PC-3 (cell line): Measurements from ENCODE around the gene SETBP1.

Experiments
- CTCF ChIP-seq: fragments of 300-600 bp; sonication (generic); conservative IDR thresholded peaks from 2 replicates; pipeline ENCODE4 v1.5.1; 2017; ENCODE audit warnings: antibody characterized with exemption, low read depth, mild to moderate bottlenecking, low read length
- EZH2 ChIP-seq: fragments of 300-600 bp; sonication (generic); IDR thresholded peaks from one replicate; pipeline ENCODE4 v1.6.1; 2017; ENCODE audit warnings: antibody characterized with exemption, mild to moderate bottlenecking, low read length; ENCODE audit not compliant: unreplicated experiment

DNA sequence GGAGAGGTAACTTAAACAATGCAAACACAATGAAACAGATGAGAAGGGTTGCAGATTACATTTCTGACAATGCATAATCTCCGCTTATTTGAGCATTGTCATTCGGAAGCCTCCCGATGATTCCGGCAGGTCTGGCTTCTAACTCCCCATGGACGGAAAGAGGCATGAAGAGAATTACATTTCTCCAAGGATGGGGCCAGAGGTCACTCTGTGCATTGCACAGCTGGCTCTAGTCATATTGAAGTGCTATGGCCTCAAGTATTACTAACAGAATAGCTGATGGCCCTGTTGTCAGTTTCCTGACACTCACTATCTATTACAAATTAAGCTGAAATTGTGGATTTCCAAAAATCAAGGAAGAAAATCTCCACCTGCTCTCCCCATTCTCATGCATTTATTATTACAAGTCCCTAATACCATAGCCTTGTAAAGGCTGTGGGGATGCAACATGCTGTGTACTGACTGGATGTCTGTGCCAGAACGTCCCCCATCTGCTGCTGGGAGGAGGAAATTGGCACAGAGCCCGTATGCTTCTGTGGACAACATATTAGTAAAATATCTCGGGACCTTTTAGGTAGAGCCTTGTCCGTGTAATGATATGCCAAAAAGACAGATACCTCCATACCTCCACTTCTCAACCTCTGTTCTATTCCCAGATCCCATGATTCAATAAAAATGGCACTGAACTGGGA lies 168.1 kb downstream of the SETBP1 start:
- TF ChIP-seq CTCF: no peak
- TF ChIP-seq EZH2: no peak
